Posterior cingulate gyrus (tissue), 11 donors: ENCODE results near the gene CACFD1.

Source experiments
- DNase-seq, 10 donors: peaks; one replicate each; pipeline versions ENCODE4 v3.0.0 to v3.0.0-alpha.2; 2020 to 2021; ENCODE audit warnings: mixed read lengths in 3 of 10
- intact Hi-C: fragments of 100-400 bp; cut with DNase I; formaldehyde crosslinking; loops from one replicate; pipeline ENCODE4 v1.15.1; 2023

CACFD1 gene

GRCh38 chr9:133512253-133513213 is 52.8 kb downstream of the CACFD1 start:
- intact Hi-C loops = no loop called here
- DNase-seq = peak in 3 of 10 donors; percentile 59 to 81 (median 72)

- DNase-seq = peak in 3 of 10 donors; percentile 70 to 84 (median 73)
- intact Hi-C loops = no loop called here
Observed at GRCh38 chr9:133513214-133514100, 53.7 kb downstream of the CACFD1 start.

GRCh38 chr9:133514460-133515239 is 54.9 kb downstream of the CACFD1 start:
- intact Hi-C loops = no loop called here
- peak in 9 of 10 donors; percentile 48 to 94 (median 64) for DNase-seq

GRCh38 chr9:133515240-133515610 is 55.4 kb downstream of the CACFD1 start:
- DNase-seq = peak in 3 of 10 donors; percentile 30 to 55 (median 45)
- intact Hi-C loops = no loop called here

GRCh38 chr9:133515615-133516255 is 56.0 kb downstream of the CACFD1 start:
- intact Hi-C loops = no loop called here
- peak in 3 of 10 donors; percentile 42 to 74 (median 59) for DNase-seq

- intact Hi-C loops = no loop called here
- peak in 3 of 10 donors; percentile 57 to 69 (median 67) for DNase-seq
Observed at GRCh38 chr9:133516256-133516960, 56.6 kb downstream of the CACFD1 start.

GRCh38 chr9:133516961-133517350 is 57.2 kb downstream of the CACFD1 start:
- intact Hi-C loops = no loop called here
- peak in 3 of 10 donors; percentile 54 to 75 (median 67) for DNase-seq

GRCh38 chr9:133517711-133518110 is 57.9 kb downstream of the CACFD1 start:
- intact Hi-C loops = no loop called here

GRCh38 chr9:133518200-133518599 is 58.4 kb downstream of the CACFD1 start:
- intact Hi-C loops = no loop called here
- peak in 2 of 10 donors; percentile 23 to 36 for DNase-seq

More at GRCh38 chr9:133517711-133518110, 57.9 kb downstream of the CACFD1 start:
- DNase-seq = peak in 3 of 10 donors; percentile 37 to 77 (median 70)

- DNase-seq = peak in 3 of 10 donors; percentile 25 to 67 (median 35)
- intact Hi-C loops = no loop called here
Observed at GRCh38 chr9:133518706-133519449, 59.1 kb downstream of the CACFD1 start.

GRCh38 chr9:133519693-133520092 is 59.9 kb downstream of the CACFD1 start:
- DNase-seq = peak in 3 of 10 donors; percentile 17 to 46 (median 27)
- intact Hi-C loops = no loop called here

GRCh38 chr9:133520121-133520835 is 60.5 kb downstream of the CACFD1 start:
- peak in 3 of 10 donors; percentile 62 to 80 (median 78) for DNase-seq
- intact Hi-C loops = no loop called here
